Activated T-cell treated with anti-CD3 and anti-CD28 coated beads, Interleukin-2, amount 50 U/mL, for 24 hours (primary cell): ENCODE results near the gene CES5A.
"Not testable (repeated sequence)": the region's sequence is repeated elsewhere in the genome, so short reads cannot be mapped to it uniquely, and the experiment has no call there.

ENCODE experiments used
- DNase-seq: peaks from one replicate; pipeline ENCODE4 v3.0.0-alpha.2; 2020
- H3K27ac Mint-ChIP-seq: 2 replicates; pipeline ENCODE4 v1.8.0; 2020; ENCODE audit warnings: mild to moderate bottlenecking, mixed read lengths
- H3K27me3 Mint-ChIP-seq: 2 replicates; pipeline ENCODE4 v1.8.0; 2020; ENCODE audit warnings: mixed read lengths
- H3K36me3 Mint-ChIP-seq: 2 replicates; pipeline ENCODE4 v1.8.0; 2020; ENCODE audit warnings: low read depth, mixed read lengths
- H3K4me1 Mint-ChIP-seq: 2 replicates; pipeline ENCODE4 v1.8.0; 2020; ENCODE audit warnings: low read depth, mixed read lengths
- H3K4me3 Mint-ChIP-seq: 2 replicates; pipeline ENCODE4 v1.8.0; 2020; ENCODE audit warnings: mild to moderate bottlenecking, moderate library complexity, mixed read lengths
- H3K9me3 Mint-ChIP-seq: 2 replicates; pipeline ENCODE4 v1.8.0; 2020; ENCODE audit warnings: mixed read lengths

Gene CES5A

GRCh38 chr16:55809386-55809785 is 65.8 kb downstream of the CES5A start:
- H3K9me3 Mint-ChIP-seq, result no peaks in the 10 kb centered on the region
- no peaks in the 10 kb centered on the region for H3K4me1 Mint-ChIP-seq
- no peak for DNase-seq
- H3K36me3 Mint-ChIP-seq, result no peaks in the 10 kb centered on the region
- H3K4me3 Mint-ChIP-seq, result no peak overlapping the region
- H3K27ac Mint-ChIP-seq, result no peak overlapping the region
- peaks cover 25% of the 10 kb centered on the region for H3K27me3 Mint-ChIP-seq

GRCh38 chr16:55808286-55808685 is 66.9 kb downstream of the CES5A start:
- not testable (repeated sequence) for H3K4me1 Mint-ChIP-seq, H3K27ac Mint-ChIP-seq, H3K9me3 Mint-ChIP-seq, H3K4me3 Mint-ChIP-seq, DNase-seq, H3K36me3 Mint-ChIP-seq
- H3K27me3 Mint-ChIP-seq, result peaks cover 25% of the 10 kb centered on the region

GRCh38 chr16:55805104-55805503 is 70.1 kb downstream of the CES5A start:
- H3K4me3 Mint-ChIP-seq, H3K4me1 Mint-ChIP-seq, H3K27me3 Mint-ChIP-seq, H3K9me3 Mint-ChIP-seq, DNase-seq, H3K36me3 Mint-ChIP-seq, H3K27ac Mint-ChIP-seq: not testable (repeated sequence)

- H3K27ac Mint-ChIP-seq, H3K9me3 Mint-ChIP-seq, H3K4me3 Mint-ChIP-seq, H3K4me1 Mint-ChIP-seq, DNase-seq, H3K27me3 Mint-ChIP-seq, H3K36me3 Mint-ChIP-seq: not testable (repeated sequence)
Observed at GRCh38 chr16:55803681-55804080, 71.5 kb downstream of the CES5A start.
